ENCODE measurements around the gene IL17RD.

- no peak for TF ChIP-seq CTCF (conservative IDR thresholded peaks at IDR 0.05 in 1 of 2, IDR thresholded peaks at IDR 0.05 in 1 of 2; ENCODE audit: extremely low read depth in 1 of 2, insufficient read depth in 1 of 2, low read depth in 1 of 2, low read length in 2 of 2)
- TF ChIP-seq EZH2 (IDR thresholded peaks at IDR 0.05; ENCODE audit: borderline replicate concordance, low read length), result no peak
Measured at GRCh38 chr3:57169108-57169507, 4.0 kb upstream of the IL17RD start.

Data from mammary epithelial cell (primary cell).